Liver (tissue), 9 donors: ENCODE data around the gene PLA2G6. TPM values are rescaled to one million over a fixed set of nuclear protein-coding genes. Genes with fewer than 3 reads are reported as not detected.

ENCODE experiments used
- DNase-seq: peaks from one replicate; pipeline ENCODE4 v3.0.0-alpha.2; 2017; ENCODE audit warnings: low spot score
- H3K27ac ChIP-seq, 2 donors: one replicate each; pipeline ENCODE4 v1.7.0; 2013; ENCODE audit warnings: inconsistent platforms in 2 of 2, low read length in 2 of 2, control low read depth in 1 of 2, low read depth in 1 of 2, mild to moderate bottlenecking in 1 of 2
- H3K27me3 ChIP-seq, 4 donors: one replicate each; pipeline versions ENCODE4 v1.6.1 to v1.7.0; 2013; ENCODE audit warnings: low read length in 3 of 4, inconsistent platforms in 1 of 4, mild to moderate bottlenecking in 1 of 4, moderate library complexity in 1 of 4; ENCODE audit not compliant: control insufficient read depth in 4 of 4, insufficient read depth in 4 of 4
- H3K36me3 ChIP-seq, 4 donors: one replicate each; pipeline versions ENCODE4 v1.6.1 to v1.7.0; 2013; ENCODE audit warnings: low read length in 3 of 4, mild to moderate bottlenecking in 3 of 4, low read depth in 1 of 4, moderate library complexity in 1 of 4; ENCODE audit not compliant: control insufficient read depth in 4 of 4, insufficient read depth in 3 of 4
- H3K4me1 ChIP-seq, 4 donors: one replicate each; pipeline versions ENCODE4 v1.6.1 to v1.7.0; 2013; ENCODE audit warnings: low read length in 3 of 4, mild to moderate bottlenecking in 3 of 4, moderate library complexity in 1 of 4; ENCODE audit not compliant: control insufficient read depth in 4 of 4, insufficient read depth in 4 of 4
- H3K4me3 ChIP-seq, 3 donors: one replicate each; pipeline versions ENCODE4 v1.6.1 to v1.7.0; 2013; ENCODE audit warnings: low read length in 3 of 3, control low read depth in 1 of 3, low read depth in 1 of 3, mild to moderate bottlenecking in 1 of 3
- H3K9ac ChIP-seq, 2 donors: one replicate each; pipeline ENCODE4 v1.7.0; 2013; ENCODE audit warnings: low read length in 2 of 2, mild to moderate bottlenecking in 2 of 2, moderate library complexity in 2 of 2, control low read depth in 1 of 2, low read depth in 1 of 2
- H3K9me3 ChIP-seq, 4 donors: one replicate each; pipeline versions ENCODE4 v1.6.1 to v1.7.0; 2013; ENCODE audit warnings: low read length in 3 of 4; ENCODE audit not compliant: control insufficient read depth in 4 of 4
- FOXA1 ChIP-seq: IDR thresholded peaks from 2 replicates; pipeline ENCODE4 v1.6.1; 2016; ENCODE audit warnings: antibody characterized with exemption
- FOXA2 ChIP-seq: IDR thresholded peaks from 2 replicates; pipeline ENCODE4 v1.6.1; 2016; ENCODE audit warnings: antibody characterized with exemption
- HNF4G ChIP-seq: IDR thresholded peaks from 2 replicates; pipeline ENCODE4 v1.6.1; 2016; ENCODE audit warnings: antibody characterized with exemption
- JUND ChIP-seq, 2 donors: IDR thresholded peaks; 2 replicates each; pipeline ENCODE4 v1.6.1; 2016; ENCODE audit warnings: antibody characterized with exemption in 2 of 2
- NR2F2 ChIP-seq: IDR thresholded peaks from 2 replicates; pipeline ENCODE4 v1.6.1; 2016; ENCODE audit warnings: antibody characterized with exemption
- RAD21 ChIP-seq, 2 donors: IDR thresholded peaks; 2 replicates each; pipeline ENCODE4 v1.6.1; 2016; ENCODE audit warnings: antibody characterized with exemption in 2 of 2, mild to moderate bottlenecking in 2 of 2
- RXRA ChIP-seq, 2 donors: IDR thresholded peaks; 2 replicates each; pipeline ENCODE4 v1.6.1; 2017 to 2018; ENCODE audit warnings: antibody characterized with exemption in 2 of 2, mild to moderate bottlenecking in 1 of 2
- YY1 ChIP-seq: IDR thresholded peaks from 2 replicates; pipeline ENCODE4 v1.6.1; 2016; ENCODE audit warnings: antibody characterized with exemption, mild to moderate bottlenecking
- WGBS: extraction: QIAGEN DNeasy Blood & Tissue Kit; methylation state at CpG from one replicate; pipeline ENCODE4 v1.1.7; 2013; 5-methylcytosine and 5-hydroxymethylcytosine counted together
- polyA plus RNA-seq, 2 donors: library from polyadenylated mRNA; stranded (reverse) in 1 of 2; unstranded in 1 of 2; fragments of 200-250 nt in 1 of 2; fragments of >200 nt in 1 of 2; fragmentation: Nextera tagmentation in 1 of 2; extraction: Ambion mirVana in 1 of 2; gene quantifications; one replicate each; pipeline versions ENCODE4 v1.2.1 to v1.2.3, GENCODE V29; 2013 to 2015
- total RNA-seq, 2 donors: library from RNA; depleted of rRNA; stranded (reverse); fragments of >200 nt; gene quantifications; one replicate each; pipeline ENCODE4 v1.2.3, GENCODE V29; 2014
- TF ChIP-seq, protein P1 (sequence below): fragments of 150-350 bp; IDR thresholded peaks from 2 replicates; pipeline ENCODE4 v1.5.1; 2017; ENCODE audit warnings: improper control_type of control experiment, low read depth, low read length; ENCODE audit not compliant: missing input control
- TF ChIP-seq, protein P2 (sequence below): IDR thresholded peaks from 2 replicates; pipeline ENCODE4 v1.6.1; 2016; ENCODE audit warnings: antibody characterized with exemption
- TF ChIP-seq, protein P3 (sequence below): IDR thresholded peaks from 2 replicates; pipeline ENCODE4 v1.6.1; 2016; ENCODE audit warnings: antibody characterized with exemption
- TF ChIP-seq, protein P4 (sequence below): IDR thresholded peaks from 2 replicates; pipeline ENCODE4 v1.6.1; 2016; ENCODE audit warnings: antibody characterized with exemption
- donor health status: healthy.
- donor health status: healthy.
- donor health status: healthy.
- donor health status: healthy.
- donor health status: healthy.

Gene PLA2G6
- total and polyA plus RNA-seq, 4 donors, result 5.7 to 9.0 (median 7.2) TPM

DNA sequence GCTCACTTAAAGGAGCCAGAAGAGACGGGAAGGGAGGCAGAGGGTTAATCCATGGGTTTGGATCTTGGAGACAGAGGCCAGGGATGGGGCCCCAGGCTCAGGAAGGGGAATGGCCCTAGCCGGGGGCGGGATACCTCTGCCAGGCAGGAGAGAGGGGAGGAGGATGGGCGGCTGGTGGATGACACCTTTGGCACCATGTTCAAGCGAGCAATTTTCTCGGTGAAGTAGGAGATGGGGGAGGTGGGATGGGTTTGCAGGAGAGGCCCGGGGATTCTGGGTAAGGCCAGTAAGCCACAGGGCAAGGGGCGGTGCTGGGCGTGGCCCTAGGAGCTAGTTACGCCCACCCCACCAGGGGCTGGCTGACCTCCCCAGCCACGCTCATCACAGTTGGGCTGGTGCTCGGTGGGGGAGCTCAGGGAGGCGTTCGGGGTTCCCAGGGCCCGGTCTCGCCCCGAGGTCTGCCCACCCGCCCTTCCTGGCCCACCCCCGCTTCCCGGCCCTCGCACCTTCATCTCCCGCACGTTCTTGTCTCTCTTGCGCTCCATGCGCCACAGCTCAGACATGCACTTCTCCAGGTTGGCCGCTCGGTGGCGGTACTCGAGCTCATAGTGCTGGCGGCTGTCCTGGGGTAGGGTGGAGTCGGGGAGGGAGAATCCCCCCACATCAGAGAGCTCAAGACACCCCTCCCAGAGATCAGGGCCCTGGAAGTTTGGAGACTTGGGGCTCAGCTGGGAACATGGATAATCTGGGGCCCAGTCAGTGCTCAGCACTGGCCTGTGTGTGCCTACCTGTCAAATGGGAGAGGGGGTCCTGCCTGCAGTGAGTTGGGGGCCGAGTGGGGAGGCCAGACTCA lies 83.8 kb downstream of the PLA2G6 start:
- DNase-seq, result no peak
- 54% methylated on average over 32 of the region's 32 CpGs for WGBS
- H3K9ac ChIP-seq, result no peak overlapping the region
- H3K27ac ChIP-seq, result peak overlapping the region in 1 of 2 donors; percentile 45
- no peaks in the 10 kb centered on the region for H3K27me3 ChIP-seq
- H3K4me3 ChIP-seq, result no peak overlapping the region
- no peaks in the 10 kb centered on the region for H3K36me3 ChIP-seq
- no peaks in the 10 kb centered on the region for H3K4me1 ChIP-seq
- TF ChIP-seq JUND (IDR thresholded peaks at IDR 0.05) (no peak), RAD21 (IDR thresholded peaks at IDR 0.05) (peak in 1 of 2 donors; percentile 26), YY1 (no peak)
- no peaks in the 10 kb centered on the region for H3K9me3 ChIP-seq

DNA sequence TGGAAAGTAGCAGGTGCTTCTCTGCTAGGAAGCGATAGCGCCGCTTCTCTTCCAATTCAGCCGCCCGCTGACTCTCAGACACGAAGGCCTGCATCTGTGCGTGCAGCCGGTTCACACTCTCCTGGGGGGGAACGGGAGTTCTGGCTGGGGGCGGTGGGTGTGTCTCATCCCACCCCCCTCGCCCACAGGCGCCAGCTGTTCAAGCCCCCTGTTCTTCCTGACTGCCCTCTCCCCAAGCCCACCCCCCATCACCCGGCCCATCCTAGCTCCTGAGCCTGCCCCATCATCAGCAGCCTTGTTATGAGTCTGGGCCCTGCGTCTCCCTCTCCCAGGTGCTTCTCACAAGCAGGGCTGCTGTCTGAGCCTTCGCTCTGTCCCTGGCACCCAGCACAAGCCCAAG lies 84.6 kb downstream of the PLA2G6 start:
- Histone ChIP-seq H3K27ac (no peak overlapping the region), H3K36me3 (no peaks in the 10 kb centered on the region), H3K9ac (no peak overlapping the region), H3K9me3 (no peaks in the 10 kb centered on the region), H3K27me3 (no peaks in the 10 kb centered on the region), H3K4me3 (no peak overlapping the region), H3K4me1 (no peaks in the 10 kb centered on the region)
- TF ChIP-seq, protein P1, sequence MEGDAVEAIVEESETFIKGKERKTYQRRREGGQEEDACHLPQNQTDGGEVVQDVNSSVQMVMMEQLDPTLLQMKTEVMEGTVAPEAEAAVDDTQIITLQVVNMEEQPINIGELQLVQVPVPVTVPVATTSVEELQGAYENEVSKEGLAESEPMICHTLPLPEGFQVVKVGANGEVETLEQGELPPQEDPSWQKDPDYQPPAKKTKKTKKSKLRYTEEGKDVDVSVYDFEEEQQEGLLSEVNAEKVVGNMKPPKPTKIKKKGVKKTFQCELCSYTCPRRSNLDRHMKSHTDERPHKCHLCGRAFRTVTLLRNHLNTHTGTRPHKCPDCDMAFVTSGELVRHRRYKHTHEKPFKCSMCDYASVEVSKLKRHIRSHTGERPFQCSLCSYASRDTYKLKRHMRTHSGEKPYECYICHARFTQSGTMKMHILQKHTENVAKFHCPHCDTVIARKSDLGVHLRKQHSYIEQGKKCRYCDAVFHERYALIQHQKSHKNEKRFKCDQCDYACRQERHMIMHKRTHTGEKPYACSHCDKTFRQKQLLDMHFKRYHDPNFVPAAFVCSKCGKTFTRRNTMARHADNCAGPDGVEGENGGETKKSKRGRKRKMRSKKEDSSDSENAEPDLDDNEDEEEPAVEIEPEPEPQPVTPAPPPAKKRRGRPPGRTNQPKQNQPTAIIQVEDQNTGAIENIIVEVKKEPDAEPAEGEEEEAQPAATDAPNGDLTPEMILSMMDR, result no peak
- TF ChIP-seq FOXA1 (no peak), NR2F2 (no peak), FOXA2 (no peak)
- TF ChIP-seq, protein P2, sequence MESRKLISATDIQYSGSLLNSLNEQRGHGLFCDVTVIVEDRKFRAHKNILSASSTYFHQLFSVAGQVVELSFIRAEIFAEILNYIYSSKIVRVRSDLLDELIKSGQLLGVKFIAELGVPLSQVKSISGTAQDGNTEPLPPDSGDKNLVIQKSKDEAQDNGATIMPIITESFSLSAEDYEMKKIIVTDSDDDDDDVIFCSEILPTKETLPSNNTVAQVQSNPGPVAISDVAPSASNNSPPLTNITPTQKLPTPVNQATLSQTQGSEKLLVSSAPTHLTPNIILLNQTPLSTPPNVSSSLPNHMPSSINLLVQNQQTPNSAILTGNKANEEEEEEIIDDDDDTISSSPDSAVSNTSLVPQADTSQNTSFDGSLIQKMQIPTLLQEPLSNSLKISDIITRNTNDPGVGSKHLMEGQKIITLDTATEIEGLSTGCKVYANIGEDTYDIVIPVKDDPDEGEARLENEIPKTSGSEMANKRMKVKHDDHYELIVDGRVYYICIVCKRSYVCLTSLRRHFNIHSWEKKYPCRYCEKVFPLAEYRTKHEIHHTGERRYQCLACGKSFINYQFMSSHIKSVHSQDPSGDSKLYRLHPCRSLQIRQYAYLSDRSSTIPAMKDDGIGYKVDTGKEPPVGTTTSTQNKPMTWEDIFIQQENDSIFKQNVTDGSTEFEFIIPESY, result no peak
- DNase-seq, result no peak
- WGBS, result 91% methylated on average over 15 of the region's 15 CpGs

DNA sequence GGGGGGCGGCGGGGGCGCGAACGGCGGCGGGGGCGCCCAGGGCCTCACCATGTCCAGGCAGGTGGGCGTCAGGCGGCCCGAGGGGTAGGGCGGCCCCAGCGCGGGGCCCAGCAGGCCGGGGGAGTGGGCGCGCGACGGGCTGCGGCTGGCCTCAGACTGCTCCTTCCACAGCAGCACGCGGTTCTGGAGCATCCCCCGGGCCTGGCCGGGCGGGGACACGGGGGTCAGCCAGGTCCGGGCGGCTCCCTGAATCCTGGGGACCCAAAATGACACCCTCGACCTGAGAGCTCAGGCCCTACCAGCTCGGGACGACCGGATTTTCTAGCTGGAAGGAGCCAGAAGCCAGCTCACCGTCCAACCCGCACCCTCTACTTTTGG lies 92.2 kb downstream of the PLA2G6 start:
- no peak for TF ChIP-seq RXRA (IDR thresholded peaks at IDR 0.05)
- TF ChIP-seq, protein P3, sequence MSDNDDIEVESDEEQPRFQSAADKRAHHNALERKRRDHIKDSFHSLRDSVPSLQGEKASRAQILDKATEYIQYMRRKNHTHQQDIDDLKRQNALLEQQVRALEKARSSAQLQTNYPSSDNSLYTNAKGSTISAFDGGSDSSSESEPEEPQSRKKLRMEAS, result no peak
- TF ChIP-seq, protein P4, sequence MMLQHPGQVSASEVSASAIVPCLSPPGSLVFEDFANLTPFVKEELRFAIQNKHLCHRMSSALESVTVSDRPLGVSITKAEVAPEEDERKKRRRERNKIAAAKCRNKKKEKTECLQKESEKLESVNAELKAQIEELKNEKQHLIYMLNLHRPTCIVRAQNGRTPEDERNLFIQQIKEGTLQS, result no peak
- no peak for TF ChIP-seq JUND (IDR thresholded peaks at IDR 0.05)
- TF ChIP-seq HNF4G, result no peak
- H3K4me3 ChIP-seq, result peak overlapping the region in 1 of 3 donors; percentile 4
- H3K27ac ChIP-seq, result no peak overlapping the region

More for the DNA sequence above, 92.2 kb downstream of the PLA2G6 start:
- Histone ChIP-seq H3K4me1 (peaks cover 0 to 2% (median 0%) of the 10 kb centered on the region in 4 donors), H3K27me3 (no peaks in the 10 kb centered on the region), H3K9me3 (no peaks in the 10 kb centered on the region), H3K9ac (no peak overlapping the region), H3K36me3 (no peaks in the 10 kb centered on the region)
- DNase-seq, result no peak
- WGBS, result 35% methylated on average over 34 of the region's 34 CpGs
